Measurements from ENCODE around the gene ADIPOR2.

Gene ADIPOR2

GRCh38 chr12:1830401-1830845 is 139.6 kb downstream of the ADIPOR2 start:
- no peak for DNase-seq (ENCODE audit: low read depth in 2 of 2)

GRCh38 chr12:1830981-1831963 is 140.4 kb downstream of the ADIPOR2 start:
- no peak for DNase-seq (ENCODE audit: low read depth in 2 of 2)

GRCh38 chr12:1832801-1833595 is 142.1 kb downstream of the ADIPOR2 start:
- no peak for DNase-seq (ENCODE audit: low read depth in 2 of 2)

DNA sequence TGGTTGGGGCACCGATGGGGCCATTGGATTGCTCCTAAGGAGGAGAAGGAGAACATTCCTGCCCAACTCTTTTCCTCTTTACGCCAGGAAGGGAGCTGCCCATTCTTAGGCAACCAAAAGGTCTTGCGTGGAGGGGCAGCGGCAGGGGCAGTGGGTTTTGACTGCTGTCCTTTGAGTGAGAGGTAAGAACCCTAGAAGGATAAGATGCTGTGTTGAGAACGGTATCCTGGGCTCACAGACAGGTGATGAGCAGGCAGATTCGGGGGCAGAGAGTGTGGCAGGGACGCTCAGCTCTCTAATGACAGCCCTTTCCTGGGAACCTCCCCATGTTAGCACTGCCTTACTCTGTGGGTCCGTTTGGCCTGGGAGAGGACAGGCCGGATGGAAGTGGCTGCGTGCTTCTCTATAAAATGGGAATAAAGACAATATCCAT is 142.7 kb downstream of the ADIPOR2 start:
- DNase-seq (ENCODE audit: low read depth in 2 of 2): no peak

DNA sequence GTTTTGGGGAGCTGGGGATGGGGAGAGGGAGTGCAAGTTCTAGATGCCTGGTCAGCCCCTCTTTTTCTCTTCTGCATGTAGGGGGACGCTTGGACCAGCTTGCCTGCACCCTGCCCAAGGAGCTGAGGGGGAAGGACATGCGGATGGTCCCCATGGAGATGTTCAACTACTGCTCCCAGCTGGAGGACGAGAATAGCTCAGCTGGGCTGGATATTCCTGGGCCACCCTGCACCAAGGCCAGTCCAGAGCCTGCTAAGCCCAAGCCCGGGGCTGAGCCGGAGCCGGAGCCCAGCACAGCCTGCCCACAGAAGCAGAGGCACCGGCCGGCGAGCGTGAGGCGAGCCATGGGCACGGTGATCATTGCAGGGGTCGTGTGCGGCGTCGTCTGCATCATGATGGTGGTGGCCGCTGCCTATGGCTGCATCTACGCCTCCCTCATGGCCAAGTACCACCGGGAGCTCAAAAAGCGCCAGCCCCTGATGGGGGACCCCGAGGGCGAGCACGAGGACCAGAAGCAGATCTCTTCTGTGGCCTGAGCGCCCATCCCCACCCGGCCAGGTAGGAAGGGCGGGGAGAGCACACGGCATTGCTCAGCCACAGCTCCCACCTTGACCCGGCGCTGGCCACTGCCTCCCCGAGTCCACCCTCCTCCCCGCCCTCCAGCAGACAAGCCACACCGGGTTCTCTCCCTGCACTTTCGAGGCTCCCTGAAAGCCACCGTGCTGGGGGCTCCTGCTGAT is 143.5 kb downstream of the ADIPOR2 start:
- DNase-seq (ENCODE audit: low read depth in 2 of 2): no peak

- DNase-seq (ENCODE audit: low read depth in 2 of 2): no peak
Measured at GRCh38 chr12:1835211-1836131, 144.6 kb downstream of the ADIPOR2 start.

DNA sequence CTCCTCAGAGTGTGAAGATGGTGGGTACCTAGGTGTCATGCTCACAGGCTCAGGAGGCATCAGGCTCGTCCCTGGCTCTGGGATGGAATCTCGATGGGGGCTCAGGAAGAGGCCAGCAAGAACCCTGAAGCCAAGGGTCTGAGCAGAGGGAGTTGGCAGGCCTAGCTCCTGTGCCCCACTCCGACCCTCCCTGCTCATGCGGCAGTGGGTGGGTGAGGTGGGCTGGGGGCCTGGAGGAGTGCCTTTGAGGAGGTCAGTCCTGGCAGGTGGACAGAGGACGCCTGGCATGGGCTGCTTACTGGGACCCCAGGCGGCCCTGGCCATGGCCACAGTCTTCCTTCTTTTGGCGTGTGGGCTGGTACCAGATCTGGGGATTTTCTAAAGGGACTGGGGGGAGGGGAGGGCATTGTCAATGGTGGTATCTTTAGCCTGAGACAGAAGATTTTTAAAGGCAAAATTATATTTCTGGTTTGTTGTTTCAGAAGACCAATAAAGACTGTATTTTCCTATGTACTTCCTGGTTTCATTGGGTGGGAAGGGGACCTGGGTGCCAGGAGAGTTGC is 145.5 kb downstream of the ADIPOR2 start:
- no peak for DNase-seq (ENCODE audit: low read depth in 2 of 2)

GRCh38 chr12:1836854-1837421 is 146.1 kb downstream of the ADIPOR2 start:
- no peak for DNase-seq (ENCODE audit: low read depth in 2 of 2)

DNA sequence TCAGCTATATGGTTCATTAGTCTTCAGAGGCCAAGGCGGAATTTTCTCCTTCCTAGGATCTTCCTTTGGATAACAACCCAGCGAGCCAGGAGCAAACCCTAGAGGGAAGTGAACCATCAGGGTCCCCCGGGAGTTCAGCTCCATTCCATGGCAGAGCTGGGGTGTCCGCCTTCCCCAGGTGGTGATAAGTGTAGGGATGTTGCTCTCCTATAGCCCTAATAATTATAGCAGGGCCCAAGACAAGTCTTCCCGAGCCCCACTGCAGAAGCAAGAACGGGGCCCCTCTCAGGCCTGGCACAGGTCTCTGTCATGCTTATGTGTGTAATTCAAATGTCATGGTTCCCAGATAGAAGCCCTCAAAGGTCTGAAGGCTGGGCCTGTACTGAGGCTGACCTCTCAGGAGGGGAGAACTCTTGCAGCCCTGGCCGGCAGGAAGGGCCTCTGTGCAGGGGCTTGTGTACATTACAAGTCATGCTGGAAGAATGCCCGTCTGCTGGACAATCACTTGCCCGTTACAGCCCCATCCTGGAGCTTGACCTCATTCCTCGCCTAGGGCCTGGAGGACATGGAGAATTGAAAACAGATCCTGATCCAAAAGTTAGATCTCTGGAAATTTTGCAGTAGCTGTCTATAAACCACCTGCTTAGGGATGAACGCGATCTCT is 146.8 kb downstream of the ADIPOR2 start:
- no peak for DNase-seq (ENCODE audit: low read depth in 2 of 2)
